Spleen (tissue), 7 donors: ENCODE data around the gene FPR2.

Experiments
- CTCF ChIP-seq, 11 experiments: fragments of 200-600 bp in 7 of 11; fragments of 450-650 bp in 4 of 11; sonication (generic) in 4 of 11; IDR thresholded peaks in 8 of 11; conservative IDR thresholded peaks in 3 of 11; 1 replicate in 7 of 11; 2 replicates in 4 of 11; pipeline versions ENCODE4 v1.4.0 to v1.8.0; 2016 to 2021; ENCODE audit warnings: antibody characterized with exemption in 11 of 11, inconsistent platforms in 4 of 11, mild to moderate bottlenecking in 1 of 11
- POLR2A ChIP-seq, 3 donors: fragments of 450-650 bp; IDR thresholded peaks; one replicate each; pipeline ENCODE4 v1.5.1; 2017; ENCODE audit warnings: antibody characterized with exemption in 3 of 3, mild to moderate bottlenecking in 1 of 3
- POLR2AphosphoS5 ChIP-seq, 3 donors: sonication (generic); formaldehyde crosslinking; IDR thresholded peaks; one replicate each; pipeline ENCODE4 v1.5.1; 2017; ENCODE audit warnings: antibody characterized with exemption in 3 of 3
- donor health status: DM: no; HTN: no; CAD: no; lungs with moderate emphysema.
- donor health status: DM: no; HTN: no; CAD: no.
- donor health status: DM: no; HTN: no; CAD: no.

GRCh38 chr19:51724543-51724942, 36.4 kb upstream of the FPR2 start:
- TF ChIP-seq POLR2AphosphoS5 (IDR thresholded peaks at IDR 0.05) (no peak), CTCF (IDR thresholded peaks at IDR 0.05 in 8 of 11, conservative IDR thresholded peaks at IDR 0.05 in 3 of 11) (no peak), POLR2A (IDR thresholded peaks at IDR 0.05) (no peak)
